Prostate gland (tissue), 2 donors: ENCODE measurements around the gene SOHLH1. TPM values are rescaled to one million over a fixed set of nuclear protein-coding genes. Genes with fewer than 3 reads are reported as not detected.

ENCODE experiments used
- DNase-seq: peaks from one replicate; pipeline ENCODE4 v3.0.0-alpha.2; 2019; ENCODE audit warnings: low spot score
- H3K27ac ChIP-seq, 2 donors: fragments of 200-600 bp; sonication (generic); 2 replicates each; pipeline ENCODE4 v1.5.1; 2017 to 2019
- H3K27me3 ChIP-seq: fragments of 200-600 bp; sonication (generic); replicated peaks from 2 replicates; pipeline ENCODE4 v1.5.1; 2019; ENCODE audit not compliant: insufficient read depth
- H3K36me3 ChIP-seq, 2 donors: fragments of 200-600 bp; sonication (generic); 1 replicate in 1 of 2; 2 replicates in 1 of 2; pipeline versions ENCODE4 v1.5.1 to v1.8.1; 2017 to 2019
- H3K4me1 ChIP-seq: fragments of 200-600 bp; sonication (generic); replicated peaks from 2 replicates; pipeline ENCODE4 v1.5.1; 2019
- H3K4me3 ChIP-seq, 2 donors: fragments of 200-600 bp; sonication (generic); 2 replicates each; pipeline ENCODE4 v1.5.1; 2017 to 2019
- H3K9me3 ChIP-seq: fragments of 200-600 bp; sonication (generic); 2 replicates; pipeline ENCODE4 v1.5.1; 2017
- CTCF ChIP-seq, 4 experiments: fragments of 200-600 bp in 2 of 4; fragments of 450-650 bp in 2 of 4; sonication (generic) in 2 of 4; IDR thresholded peaks; 1 replicate in 3 of 4; 2 replicates in 1 of 4; pipeline ENCODE4 v1.5.1; 2016 to 2019; ENCODE audit warnings: antibody characterized with exemption in 4 of 4, mild to moderate bottlenecking in 2 of 4, moderate library complexity in 2 of 4
- POLR2A ChIP-seq: fragments of 450-650 bp; IDR thresholded peaks from one replicate; pipeline ENCODE4 v1.6.1; 2016; ENCODE audit warnings: antibody characterized with exemption, mild to moderate bottlenecking
- POLR2AphosphoS5 ChIP-seq: sonication (generic); formaldehyde crosslinking; IDR thresholded peaks from one replicate; pipeline ENCODE4 v1.6.1; 2017; ENCODE audit warnings: antibody characterized with exemption
- WGBS: methylation state at CpG from one replicate; pipeline ENCODE4 v1.1.5; 2018; 5-methylcytosine and 5-hydroxymethylcytosine counted together
- intact Hi-C: fragments of 100-400 bp; cut with DNase I; formaldehyde crosslinking; loops from one replicate; pipeline ENCODE4 v1.14.2; 2022
- total RNA-seq, 2 donors: library from RNA; depleted of rRNA; stranded (reverse); fragments of >200 nt; gene quantifications; one replicate each; pipeline ENCODE4 v1.1.0, GENCODE V29; 2016

The SOHLH1 gene
- total RNA-seq, 2 donors from 2014 or later, result 16.8 TPM; not detected in 1

- no peak overlapping the region for H3K4me3 ChIP-seq
- H3K4me1 ChIP-seq, result no peaks in the 10 kb centered on the region
- WGBS, result 81% methylated on average over 24 of the region's 24 CpGs
- TF ChIP-seq POLR2A, result no peak
- no peak for TF ChIP-seq CTCF (IDR thresholded peaks at IDR 0.05)
- TF ChIP-seq POLR2AphosphoS5, result no peak
- no peaks in the 10 kb centered on the region for H3K36me3 ChIP-seq
- DNase-seq, result no peak
- H3K27me3 ChIP-seq, result no peaks in the 10 kb centered on the region
- H3K9me3 ChIP-seq, result no peaks in the 10 kb centered on the region
- intact Hi-C loops, result no loop called here
- H3K27ac ChIP-seq, result no peak overlapping the region
These were observed 46.5 kb upstream of the SOHLH1 start for GRCh38 chr9:135745686-135746324.

GRCh38 chr9:135745189-135745588 is 45.9 kb upstream of the SOHLH1 start:
- Histone ChIP-seq H3K4me3 (no peak overlapping the region), H3K9me3 (no peaks in the 10 kb centered on the region), H3K4me1 (no peaks in the 10 kb centered on the region), H3K27ac (no peak overlapping the region), H3K36me3 (no peaks in the 10 kb centered on the region), H3K27me3 (no peaks in the 10 kb centered on the region)
- DNase-seq, result no peak
- TF ChIP-seq POLR2AphosphoS5 (no peak), POLR2A (no peak), CTCF (IDR thresholded peaks at IDR 0.05) (no peak)
- 71% methylated on average over 17 of the region's 21 CpGs for WGBS
- intact Hi-C loops, result no loop called here

GRCh38 chr9:135744333-135745070 is 45.2 kb upstream of the SOHLH1 start:
- 78% methylated on average over 16 of the region's 33 CpGs for WGBS

GRCh38 chr9:135743546-135744332 is 44.5 kb upstream of the SOHLH1 start:
- Histone ChIP-seq H3K36me3 (no peaks in the 10 kb centered on the region), H3K4me1 (no peaks in the 10 kb centered on the region), H3K27ac (no peak overlapping the region), H3K9me3 (no peaks in the 10 kb centered on the region), H3K27me3 (peaks cover 6% of the 10 kb centered on the region), H3K4me3 (no peak overlapping the region)
- intact Hi-C loops, result no loop called here
- TF ChIP-seq CTCF (IDR thresholded peaks at IDR 0.05) (no peak), POLR2AphosphoS5 (no peak), POLR2A (no peak)
- 82% methylated on average over 23 of the region's 25 CpGs for WGBS
- DNase-seq, result no peak

More at GRCh38 chr9:135744333-135745070, 45.2 kb upstream of the SOHLH1 start:
- intact Hi-C loops, result no loop called here
- no peak overlapping the region for H3K4me3 ChIP-seq
- no peak overlapping the region for H3K27ac ChIP-seq
- H3K27me3 ChIP-seq, result peaks cover 4% of the 10 kb centered on the region
- TF ChIP-seq CTCF (IDR thresholded peaks at IDR 0.05) (no peak), POLR2AphosphoS5 (no peak), POLR2A (no peak)
- H3K36me3 ChIP-seq, result no peaks in the 10 kb centered on the region
- H3K4me1 ChIP-seq, result no peaks in the 10 kb centered on the region
- H3K9me3 ChIP-seq, result no peaks in the 10 kb centered on the region
- DNase-seq, result no peak
